ENCODE measurements around the gene EPC1. TPM values are rescaled to one million over a fixed set of nuclear protein-coding genes. Genes with fewer than 3 reads are reported as not detected.

EPC1 gene
- total RNA-seq, 1 donor from 2014 or later = 36.0 TPM

GRCh38 chr10:32244421-32245207, 102.3 kb downstream of the EPC1 start:
- Histone ChIP-seq H3K27ac (no peak overlapping the region), H3K27me3 (no peaks in the 10 kb centered on the region), H3K4me3 (no peak overlapping the region), H3K9me3 (no peaks in the 10 kb centered on the region), H3K4me1 (no peaks in the 10 kb centered on the region), H3K36me3 (no peaks in the 10 kb centered on the region)
- DNase-seq (no peak), ATAC-seq (no peak)
- TF ChIP-seq CTCF (IDR thresholded peaks at IDR 0.05) = no peak
- intact Hi-C loops (cut with DNase I) = no loop called here

GRCh38 chr10:32244011-32244410, 102.9 kb downstream of the EPC1 start:
- no peak overlapping the region for H3K4me3 ChIP-seq
- no peaks in the 10 kb centered on the region for H3K36me3 ChIP-seq
- no peaks in the 10 kb centered on the region for H3K4me1 ChIP-seq
- intact Hi-C loops (cut with DNase I) = no loop called here
- no peak overlapping the region for H3K27ac ChIP-seq
- no peak for TF ChIP-seq CTCF (IDR thresholded peaks at IDR 0.05)
- no peaks in the 10 kb centered on the region for H3K9me3 ChIP-seq
- ATAC-seq (no peak), DNase-seq (no peak)
- no peaks in the 10 kb centered on the region for H3K27me3 ChIP-seq

- H3K4me1 ChIP-seq = no peaks in the 10 kb centered on the region
- H3K4me3 ChIP-seq = no peak overlapping the region
- intact Hi-C loops (cut with DNase I) = no loop called here
- TF ChIP-seq CTCF (IDR thresholded peaks at IDR 0.05) = no peak
- H3K27me3 ChIP-seq = no peaks in the 10 kb centered on the region
- ATAC-seq (no peak), DNase-seq (no peak)
- H3K27ac ChIP-seq = no peak overlapping the region
- no peaks in the 10 kb centered on the region for H3K36me3 ChIP-seq
- no peaks in the 10 kb centered on the region for H3K9me3 ChIP-seq
Observed at GRCh38 chr10:32241946-32242345, 105.0 kb downstream of the EPC1 start.

GRCh38 chr10:32240471-32240870, 106.5 kb downstream of the EPC1 start:
- DNase-seq = no peak
- no peaks in the 10 kb centered on the region for H3K4me1 ChIP-seq
- TF ChIP-seq CTCF (IDR thresholded peaks at IDR 0.05) = no peak
- intact Hi-C loops (cut with DNase I) = no loop called here
- no peak for ATAC-seq
- no peaks in the 10 kb centered on the region for H3K36me3 ChIP-seq
- H3K4me3 ChIP-seq = no peak overlapping the region
- H3K27me3 ChIP-seq = no peaks in the 10 kb centered on the region
- no peak overlapping the region for H3K27ac ChIP-seq
- H3K9me3 ChIP-seq = no peaks in the 10 kb centered on the region

- no peaks in the 10 kb centered on the region for H3K4me1 ChIP-seq
- H3K36me3 ChIP-seq = no peaks in the 10 kb centered on the region
- H3K27me3 ChIP-seq = no peaks in the 10 kb centered on the region
- no peak for TF ChIP-seq CTCF (IDR thresholded peaks at IDR 0.05)
- no peak overlapping the region for H3K4me3 ChIP-seq
- intact Hi-C loops (cut with DNase I) = no loop called here
- no peak overlapping the region for H3K27ac ChIP-seq
- DNase-seq = no peak
- no peaks in the 10 kb centered on the region for H3K9me3 ChIP-seq
- ATAC-seq = no peak
Observed at GRCh38 chr10:32239769-32240168, 107.2 kb downstream of the EPC1 start.

Data from upper lobe of right lung (tissue), 1 donor.